Measurements from ENCODE around the gene BSCL2. TPM values are rescaled to one million over a fixed set of nuclear protein-coding genes. Genes with fewer than 3 reads are reported as not detected.

BSCL2 gene
- total and polyA plus RNA-seq, 7 donors, result 17.0 to 174 (median 45.4) TPM

GRCh38 chr11:62665599-62666258 lies 41.5 kb downstream of the BSCL2 start:
- H3K9me3 ChIP-seq, result no peaks in the 10 kb centered on the region
- peak overlapping the region; percentile 95 for H3K27ac ChIP-seq
- no peaks in the 10 kb centered on the region for H3K27me3 ChIP-seq (ENCODE audit: insufficient read depth in 3 of 3, low read length in 2 of 3)
- ATAC-seq, result peak; percentile 22 to 57 (median 47)
- peaks cover 32% of the 10 kb centered on the region for H3K4me1 ChIP-seq
- intact Hi-C loops (cut with DNase I), result no loop called here
- H3K36me3 ChIP-seq (ENCODE audit: insufficient read depth in 1 of 2, low read depth in 1 of 2), result peaks cover 3 to 43% of the 10 kb centered on the region in 2 donors
- peak overlapping the region; percentile 99 for H3K4me3 ChIP-seq
- WGBS, 3 donors, result 1 to 3% (median 2%) methylated on average over 39 of the region's 39 CpGs
- DNase-seq, result peak; percentile 60 to 79
- no peak for TF ChIP-seq CTCF (IDR thresholded peaks at IDR 0.05)

GRCh38 chr11:62665075-62665598 lies 42.1 kb downstream of the BSCL2 start, which contains the start of the genes C11orf98 and CSKMT:
C11orf98 (minus strand) TSS chr11:62665210; CDS start chr11:62665169, 41 bp downstream.
CSKMT (plus strand) TSS chr11:62665312; CDS start chr11:62665880, 568 bp downstream.
- ATAC-seq, result peak; percentile 97 to 98 (median 98)
- intact Hi-C loops (cut with DNase I), result no loop called here
- peaks cover 3 to 43% of the 10 kb centered on the region in 2 donors for H3K36me3 ChIP-seq (ENCODE audit: insufficient read depth in 1 of 2, low read depth in 1 of 2)
- H3K27me3 ChIP-seq (ENCODE audit: insufficient read depth in 3 of 3, low read length in 2 of 3), result no peaks in the 10 kb centered on the region
- peaks cover 27% of the 10 kb centered on the region for H3K4me1 ChIP-seq
- 0 to 1% (median 1%) methylated on average over 42 to 47 of the region's 47 CpGs for WGBS, 3 donors
- TF ChIP-seq CTCF (IDR thresholded peaks at IDR 0.05), result no peak
- H3K9me3 ChIP-seq, result no peaks in the 10 kb centered on the region
- peak; percentile 94 to 97 for DNase-seq
- peak within 1 kb of the TSS; percentile 95 for H3K27ac ChIP-seq
- H3K4me3 ChIP-seq, result peak within 1 kb of the TSS; percentile 99

DNA sequence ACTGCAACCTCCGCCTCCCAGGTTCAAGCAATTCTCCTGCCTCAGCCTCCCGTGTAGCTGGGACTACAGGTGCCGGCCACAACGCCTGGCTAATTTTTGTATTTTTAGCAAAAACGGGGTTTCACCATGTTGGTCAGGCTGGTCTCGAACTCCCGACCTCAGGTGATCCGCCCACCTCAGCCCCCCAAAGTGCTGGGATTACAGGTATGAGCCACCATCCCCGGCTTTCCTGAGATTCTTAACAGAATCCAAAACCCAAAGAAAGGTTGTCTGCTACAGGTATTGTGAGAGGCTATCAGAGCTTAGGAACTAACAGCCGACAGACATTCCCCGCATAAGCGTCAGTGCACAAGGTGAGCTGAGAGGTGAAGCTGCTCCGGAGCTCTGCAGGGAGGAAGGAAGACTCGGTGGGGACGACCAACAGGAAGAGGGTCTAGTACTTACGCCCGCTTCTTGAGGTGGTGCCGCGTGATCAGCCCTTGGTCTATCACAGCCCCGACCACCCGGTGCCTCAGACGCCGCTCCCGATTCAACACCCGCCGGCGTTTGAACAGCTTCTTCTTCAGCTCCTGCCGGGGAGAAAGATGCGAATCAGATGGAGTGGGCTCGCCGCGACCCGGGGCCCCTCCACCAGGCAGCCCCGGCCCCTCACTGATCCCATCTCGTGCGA lies 42.7 kb downstream of the BSCL2 start:
- Histone ChIP-seq H3K36me3 (ENCODE audit: insufficient read depth in 1 of 2, low read depth in 1 of 2) (peaks cover 3 to 43% of the 10 kb centered on the region in 2 donors), H3K9me3 (no peaks in the 10 kb centered on the region), H3K27ac (peak overlapping the region; percentile 95), H3K4me3 (peak overlapping the region; percentile 99), H3K27me3 (ENCODE audit: insufficient read depth in 3 of 3, low read length in 2 of 3) (no peaks in the 10 kb centered on the region), H3K4me1 (peaks cover 23% of the 10 kb centered on the region)
- no peak for TF ChIP-seq CTCF (IDR thresholded peaks at IDR 0.05)
- WGBS, 3 donors, result 3% methylated on average over 36 of the region's 36 CpGs
- DNase-seq (peak in 1 of 2 donors; percentile 75), ATAC-seq (peak; percentile 51 to 59 (median 56))
- intact Hi-C loops (cut with DNase I), result no loop called here

- H3K9me3 ChIP-seq, result no peaks in the 10 kb centered on the region
- intact Hi-C loops (cut with DNase I), result no loop called here
- no peak for DNase-seq
- no peaks in the 10 kb centered on the region for H3K27me3 ChIP-seq (ENCODE audit: insufficient read depth in 3 of 3, low read length in 2 of 3)
- H3K4me3 ChIP-seq, result no peak overlapping the region
- 61 to 69% (median 64%) methylated on average over 5 of the region's 5 CpGs for WGBS, 3 donors
- H3K27ac ChIP-seq, result no peak overlapping the region
- ATAC-seq, result no peak
- H3K36me3 ChIP-seq (ENCODE audit: insufficient read depth in 1 of 2, low read depth in 1 of 2), result peaks cover 0 to 7% of the 10 kb centered on the region in 2 donors
- H3K4me1 ChIP-seq, result peaks cover 3% of the 10 kb centered on the region
- TF ChIP-seq CTCF (IDR thresholded peaks at IDR 0.05), result no peak
Measured at GRCh38 chr11:62656796-62657429, 50.3 kb downstream of the BSCL2 start.
